ENCODE results near the gene AJAP1. TPM values are rescaled to one million over a fixed set of nuclear protein-coding genes. Genes with fewer than 3 reads are reported as not detected.
"Not testable (repeated sequence)": the region's sequence is repeated elsewhere in the genome, so short reads cannot be mapped to it uniquely, and the experiment has no call there.

AJAP1 gene
- total RNA-seq, 1 donor from 2014 or later = 0.21 TPM

- peaks cover 8% of the 10 kb centered on the region for H3K4me1 Mint-ChIP-seq (ENCODE audit: unreplicated experiment)
- TF ChIP-seq, protein P1, sequence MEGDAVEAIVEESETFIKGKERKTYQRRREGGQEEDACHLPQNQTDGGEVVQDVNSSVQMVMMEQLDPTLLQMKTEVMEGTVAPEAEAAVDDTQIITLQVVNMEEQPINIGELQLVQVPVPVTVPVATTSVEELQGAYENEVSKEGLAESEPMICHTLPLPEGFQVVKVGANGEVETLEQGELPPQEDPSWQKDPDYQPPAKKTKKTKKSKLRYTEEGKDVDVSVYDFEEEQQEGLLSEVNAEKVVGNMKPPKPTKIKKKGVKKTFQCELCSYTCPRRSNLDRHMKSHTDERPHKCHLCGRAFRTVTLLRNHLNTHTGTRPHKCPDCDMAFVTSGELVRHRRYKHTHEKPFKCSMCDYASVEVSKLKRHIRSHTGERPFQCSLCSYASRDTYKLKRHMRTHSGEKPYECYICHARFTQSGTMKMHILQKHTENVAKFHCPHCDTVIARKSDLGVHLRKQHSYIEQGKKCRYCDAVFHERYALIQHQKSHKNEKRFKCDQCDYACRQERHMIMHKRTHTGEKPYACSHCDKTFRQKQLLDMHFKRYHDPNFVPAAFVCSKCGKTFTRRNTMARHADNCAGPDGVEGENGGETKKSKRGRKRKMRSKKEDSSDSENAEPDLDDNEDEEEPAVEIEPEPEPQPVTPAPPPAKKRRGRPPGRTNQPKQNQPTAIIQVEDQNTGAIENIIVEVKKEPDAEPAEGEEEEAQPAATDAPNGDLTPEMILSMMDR (IDR thresholded peaks at IDR 0.05; ENCODE audit: unreplicated experiment) = no peak
- no peak overlapping the region for H3K27ac Mint-ChIP-seq (ENCODE audit: unreplicated experiment)
- no peaks in the 10 kb centered on the region for H3K36me3 Mint-ChIP-seq (ENCODE audit: low read depth, unreplicated experiment)
- H3K27me3 Mint-ChIP-seq (ENCODE audit: unreplicated experiment) = peaks cover 2% of the 10 kb centered on the region
- H3K9me3 Mint-ChIP-seq (ENCODE audit: unreplicated experiment) = no peaks in the 10 kb centered on the region
- H3K4me3 Mint-ChIP-seq (ENCODE audit: unreplicated experiment) = no peak overlapping the region
- DNase-seq (ENCODE audit: low spot score) = no peak
Measured at GRCh38 chr1:4616831-4617465, 37.5 kb upstream of the AJAP1 start.

GRCh38 chr1:4617506-4617905 is 36.9 kb upstream of the AJAP1 start:
- no peak overlapping the region for H3K27ac Mint-ChIP-seq (ENCODE audit: unreplicated experiment)
- peaks cover 2% of the 10 kb centered on the region for H3K27me3 Mint-ChIP-seq (ENCODE audit: unreplicated experiment)
- TF ChIP-seq, protein P1 (IDR thresholded peaks at IDR 0.05; ENCODE audit: unreplicated experiment) = no peak
- no peak for DNase-seq (ENCODE audit: low spot score)
- H3K4me1 Mint-ChIP-seq (ENCODE audit: unreplicated experiment) = peaks cover 8% of the 10 kb centered on the region
- no peak overlapping the region for H3K4me3 Mint-ChIP-seq (ENCODE audit: unreplicated experiment)
- no peaks in the 10 kb centered on the region for H3K36me3 Mint-ChIP-seq (ENCODE audit: low read depth, unreplicated experiment)
- no peaks in the 10 kb centered on the region for H3K9me3 Mint-ChIP-seq (ENCODE audit: unreplicated experiment)

- H3K9me3 Mint-ChIP-seq (ENCODE audit: unreplicated experiment) = not testable (repeated sequence)
Measured at GRCh38 chr1:4618827-4619226, 35.6 kb upstream of the AJAP1 start.

GRCh38 chr1:4621646-4622045 is 32.8 kb upstream of the AJAP1 start:
- DNase-seq (ENCODE audit: low spot score) = no peak
- Mint-ChIP-seq H3K36me3 (ENCODE audit: low read depth, unreplicated experiment) (no peaks in the 10 kb centered on the region), H3K4me3 (ENCODE audit: unreplicated experiment) (no peak overlapping the region), H3K27ac (ENCODE audit: unreplicated experiment) (no peak overlapping the region), H3K9me3 (ENCODE audit: unreplicated experiment) (no peaks in the 10 kb centered on the region), H3K27me3 (ENCODE audit: unreplicated experiment) (peaks cover 2% of the 10 kb centered on the region), H3K4me1 (ENCODE audit: unreplicated experiment) (no peaks in the 10 kb centered on the region)
- TF ChIP-seq, protein P1 (IDR thresholded peaks at IDR 0.05; ENCODE audit: unreplicated experiment) = no peak

More at GRCh38 chr1:4618827-4619226, 35.6 kb upstream of the AJAP1 start:
- DNase-seq (ENCODE audit: low spot score); H3K4me1 Mint-ChIP-seq (ENCODE audit: unreplicated experiment); H3K36me3 Mint-ChIP-seq (ENCODE audit: low read depth, unreplicated experiment); H3K27me3 Mint-ChIP-seq (ENCODE audit: unreplicated experiment); H3K27ac Mint-ChIP-seq (ENCODE audit: unreplicated experiment); H3K4me3 Mint-ChIP-seq (ENCODE audit: unreplicated experiment): not testable (repeated sequence)

GRCh38 chr1:4622821-4623220 is 31.6 kb upstream of the AJAP1 start:
- no peak overlapping the region for H3K4me3 Mint-ChIP-seq (ENCODE audit: unreplicated experiment)
- no peaks in the 10 kb centered on the region for H3K4me1 Mint-ChIP-seq (ENCODE audit: unreplicated experiment)
- H3K36me3 Mint-ChIP-seq (ENCODE audit: low read depth, unreplicated experiment) = no peaks in the 10 kb centered on the region
- H3K27me3 Mint-ChIP-seq (ENCODE audit: unreplicated experiment) = peaks cover 4% of the 10 kb centered on the region
- DNase-seq (ENCODE audit: low spot score) = no peak
- H3K27ac Mint-ChIP-seq (ENCODE audit: unreplicated experiment) = no peak overlapping the region
- H3K9me3 Mint-ChIP-seq (ENCODE audit: unreplicated experiment) = no peaks in the 10 kb centered on the region
- TF ChIP-seq, protein P1 (IDR thresholded peaks at IDR 0.05; ENCODE audit: unreplicated experiment) = no peak
